HG02852 (cell line): ENCODE data around the gene CLASRP.
"Not testable (repeated sequence)": the region's sequence is repeated elsewhere in the genome, so short reads cannot be mapped to it uniquely, and the experiment has no call there.

ENCODE experiments used
- ATAC-seq: cut with Tn5 transposase; IDR thresholded peaks from one replicate; pipeline ENCODE4 v1.9.1; 2021; ENCODE audit warnings: mild to moderate bottlenecking, moderate library complexity; ENCODE audit not compliant: unreplicated experiment

CLASRP gene

GRCh38 chr19:45038931-45039893 lies at the start of gene CLASRP:
Gene CLASRP (plus strand): TSS chr19:45039045. CDS start chr19:45040213, 1,168 bp downstream.
- peak; percentile 80 for ATAC-seq

GRCh38 chr19:44990459-44990858 lies 48.4 kb upstream of the CLASRP start:
- no peak for ATAC-seq

- ATAC-seq = no peak
Observed at GRCh38 chr19:44990966-44991365, 47.9 kb upstream of the CLASRP start.

- ATAC-seq = no peak
Observed at GRCh38 chr19:44992336-44993163, 46.3 kb upstream of the CLASRP start.

GRCh38 chr19:44993526-44993925 lies 45.3 kb upstream of the CLASRP start:
- no peak for ATAC-seq

GRCh38 chr19:44993926-44994537 lies 44.8 kb upstream of the CLASRP start:
- ATAC-seq = no peak

GRCh38 chr19:44998025-44998424 lies 40.8 kb upstream of the CLASRP start:
- no peak for ATAC-seq

- ATAC-seq = not testable (repeated sequence)
Observed at GRCh38 chr19:44999131-44999925, 39.5 kb upstream of the CLASRP start.

GRCh38 chr19:45000665-45001064 lies 38.2 kb upstream of the CLASRP start:
- ATAC-seq = not testable (repeated sequence)

GRCh38 chr19:45001087-45001739 lies 37.6 kb upstream of the CLASRP start, which contains the start of gene RELB:
Gene RELB (plus strand): TSS chr19:45001464. CDS start chr19:45001580, 116 bp downstream.
- peak; percentile 52 for ATAC-seq

- ATAC-seq = no peak
Observed at GRCh38 chr19:45003485-45003884, 35.4 kb upstream of the CLASRP start.

GRCh38 chr19:45005787-45006186 lies 33.1 kb upstream of the CLASRP start:
- ATAC-seq = no peak

- no peak for ATAC-seq
Observed at GRCh38 chr19:45008552-45008951, 30.3 kb upstream of the CLASRP start.

GRCh38 chr19:45009625-45010255 lies 29.1 kb upstream of the CLASRP start:
- ATAC-seq = no peak

- no peak for ATAC-seq
Observed at GRCh38 chr19:45010306-45010705, 28.5 kb upstream of the CLASRP start.

- no peak for ATAC-seq
Observed at GRCh38 chr19:45011959-45012358, 26.9 kb upstream of the CLASRP start.

- peak; percentile 77 for ATAC-seq
Observed at GRCh38 chr19:45016388-45017314, 22.2 kb upstream of the CLASRP start.

GRCh38 chr19:45019187-45019586 lies 19.7 kb upstream of the CLASRP start:
- ATAC-seq = no peak
